ENCODE data around the gene TEKT1.
"Not testable (repeated sequence)": the region's sequence is repeated elsewhere in the genome, so short reads cannot be mapped to it uniquely, and the experiment has no call there.

The TEKT1 gene

GRCh38 chr17:6831661-6832263 lies at the start of gene TEKT1:
TEKT1 (minus strand) TSS chr17:6831729; CDS start chr17:6830376, 1,353 bp downstream.
- no CpG with 5 or more reads among the region's 35 CpGs for WGBS (ENCODE audit: insufficient coverage, insufficient read length)
- no peaks in the 10 kb centered on the region for H3K36me3 ChIP-seq (ENCODE audit: control insufficient read depth, insufficient read depth, low read length)
- H3K9me3 ChIP-seq (ENCODE audit: control insufficient read depth, insufficient read depth, low read length) = no peaks in the 10 kb centered on the region
- peak; percentile 81 for DNase-seq (ENCODE audit: low read depth, low spot score)
- peaks cover 2% of the 10 kb centered on the region; the same call in 1 of the 2 replicates for H3K27me3 ChIP-seq (ENCODE audit: control insufficient read depth, insufficient read depth, low read length)
- H3K4me3 ChIP-seq (ENCODE audit: low read length) = peak within 1 kb of the TSS; percentile 34; the same call in 1 of the 2 replicates
- no peak within 1 kb of the TSS for H3K27ac ChIP-seq (ENCODE audit: low read length)
- no peaks in the 10 kb centered on the region for H3K4me1 ChIP-seq (ENCODE audit: control insufficient read depth, insufficient read depth, low read length)

GRCh38 chr17:6879221-6879975 lies 47.9 kb upstream of the TEKT1 start:
- H3K4me3 ChIP-seq (ENCODE audit: low read length); H3K36me3 ChIP-seq (ENCODE audit: control insufficient read depth, insufficient read depth, low read length); H3K27me3 ChIP-seq (ENCODE audit: control insufficient read depth, insufficient read depth, low read length); DNase-seq (ENCODE audit: low read depth, low spot score); H3K4me1 ChIP-seq (ENCODE audit: control insufficient read depth, insufficient read depth, low read length); H3K27ac ChIP-seq (ENCODE audit: low read length); H3K9me3 ChIP-seq (ENCODE audit: control insufficient read depth, insufficient read depth, low read length): not testable (repeated sequence)
- no CpG with 5 or more reads among the region's 10 CpGs for WGBS (ENCODE audit: insufficient coverage, insufficient read length)

GRCh38 chr17:6875276-6875675 lies 43.7 kb upstream of the TEKT1 start:
- not testable (repeated sequence) for H3K4me1 ChIP-seq (ENCODE audit: control insufficient read depth, insufficient read depth, low read length); H3K36me3 ChIP-seq (ENCODE audit: control insufficient read depth, insufficient read depth, low read length); H3K27me3 ChIP-seq (ENCODE audit: control insufficient read depth, insufficient read depth, low read length); H3K27ac ChIP-seq (ENCODE audit: low read length); H3K9me3 ChIP-seq (ENCODE audit: control insufficient read depth, insufficient read depth, low read length); DNase-seq (ENCODE audit: low read depth, low spot score); H3K4me3 ChIP-seq (ENCODE audit: low read length)
- WGBS (ENCODE audit: insufficient coverage, insufficient read length) = no CpG with 5 or more reads among the region's 4 CpGs

- no peaks in the 10 kb centered on the region for H3K27me3 ChIP-seq (ENCODE audit: control insufficient read depth, insufficient read depth, low read length)
These were observed 41.4 kb upstream of the TEKT1 start for GRCh38 chr17:6872936-6873335.

GRCh38 chr17:6870841-6871240 lies 39.3 kb upstream of the TEKT1 start:
- Histone ChIP-seq H3K9me3 (ENCODE audit: control insufficient read depth, insufficient read depth, low read length) (no peaks in the 10 kb centered on the region), H3K36me3 (ENCODE audit: control insufficient read depth, insufficient read depth, low read length) (no peaks in the 10 kb centered on the region), H3K27me3 (ENCODE audit: control insufficient read depth, insufficient read depth, low read length) (no peaks in the 10 kb centered on the region), H3K27ac (ENCODE audit: low read length) (no peak overlapping the region), H3K4me3 (ENCODE audit: low read length) (no peak overlapping the region), H3K4me1 (ENCODE audit: control insufficient read depth, insufficient read depth, low read length) (no peaks in the 10 kb centered on the region)
- no peak for DNase-seq (ENCODE audit: low read depth, low spot score)
- no CpG with 5 or more reads among the region's 1 CpG for WGBS (ENCODE audit: insufficient coverage, insufficient read length)

More at GRCh38 chr17:6872936-6873335, 41.4 kb upstream of the TEKT1 start:
- H3K27ac ChIP-seq (ENCODE audit: low read length) = no peak overlapping the region
- H3K4me1 ChIP-seq (ENCODE audit: control insufficient read depth, insufficient read depth, low read length) = no peaks in the 10 kb centered on the region
- no peak overlapping the region for H3K4me3 ChIP-seq (ENCODE audit: low read length)
- no CpG with 5 or more reads among the region's 3 CpGs for WGBS (ENCODE audit: insufficient coverage, insufficient read length)
- DNase-seq (ENCODE audit: low read depth, low spot score) = no peak
- H3K9me3 ChIP-seq (ENCODE audit: control insufficient read depth, insufficient read depth, low read length) = no peaks in the 10 kb centered on the region
- no peaks in the 10 kb centered on the region for H3K36me3 ChIP-seq (ENCODE audit: control insufficient read depth, insufficient read depth, low read length)

GRCh38 chr17:6868582-6868981 lies 37.1 kb upstream of the TEKT1 start:
- WGBS (ENCODE audit: insufficient coverage, insufficient read length) = 100% methylated on average over 1 of the region's 2 CpGs

GRCh38 chr17:6867849-6868248 lies 36.3 kb upstream of the TEKT1 start:
- Histone ChIP-seq H3K27ac (ENCODE audit: low read length) (no peak overlapping the region), H3K4me3 (ENCODE audit: low read length) (no peak overlapping the region), H3K27me3 (ENCODE audit: control insufficient read depth, insufficient read depth, low read length) (no peaks in the 10 kb centered on the region), H3K9me3 (ENCODE audit: control insufficient read depth, insufficient read depth, low read length) (no peaks in the 10 kb centered on the region), H3K4me1 (ENCODE audit: control insufficient read depth, insufficient read depth, low read length) (peaks cover 2% of the 10 kb centered on the region; the same call in 1 of the 2 replicates), H3K36me3 (ENCODE audit: control insufficient read depth, insufficient read depth, low read length) (no peaks in the 10 kb centered on the region; the same call in 1 of the 2 replicates)
- WGBS (ENCODE audit: insufficient coverage, insufficient read length) = 100% methylated on average over 1 of the region's 3 CpGs
- no peak for DNase-seq (ENCODE audit: low read depth, low spot score)

More at GRCh38 chr17:6868582-6868981, 37.1 kb upstream of the TEKT1 start:
- Histone ChIP-seq H3K9me3 (ENCODE audit: control insufficient read depth, insufficient read depth, low read length) (no peaks in the 10 kb centered on the region), H3K27me3 (ENCODE audit: control insufficient read depth, insufficient read depth, low read length) (no peaks in the 10 kb centered on the region), H3K36me3 (ENCODE audit: control insufficient read depth, insufficient read depth, low read length) (no peaks in the 10 kb centered on the region), H3K27ac (ENCODE audit: low read length) (no peak overlapping the region), H3K4me1 (ENCODE audit: control insufficient read depth, insufficient read depth, low read length) (no peaks in the 10 kb centered on the region), H3K4me3 (ENCODE audit: low read length) (no peak overlapping the region)
- no peak for DNase-seq (ENCODE audit: low read depth, low spot score)

GRCh38 chr17:6862825-6863224 lies 31.3 kb upstream of the TEKT1 start:
- Histone ChIP-seq H3K36me3 (ENCODE audit: control insufficient read depth, insufficient read depth, low read length) (no peaks in the 10 kb centered on the region; the same call in 1 of the 2 replicates), H3K4me1 (ENCODE audit: control insufficient read depth, insufficient read depth, low read length) (peaks cover 5% of the 10 kb centered on the region; the same call in 1 of the 2 replicates), H3K27ac (ENCODE audit: low read length) (no peak overlapping the region), H3K27me3 (ENCODE audit: control insufficient read depth, insufficient read depth, low read length) (no peaks in the 10 kb centered on the region), H3K9me3 (ENCODE audit: control insufficient read depth, insufficient read depth, low read length) (no peaks in the 10 kb centered on the region), H3K4me3 (ENCODE audit: low read length) (no peak overlapping the region)
- DNase-seq (ENCODE audit: low read depth, low spot score) = no peak
- WGBS (ENCODE audit: insufficient coverage, insufficient read length) = no CpG with 5 or more reads among the region's 4 CpGs

- H3K27me3 ChIP-seq (ENCODE audit: control insufficient read depth, insufficient read depth, low read length) = no peaks in the 10 kb centered on the region
- H3K27ac ChIP-seq (ENCODE audit: low read length) = no peak overlapping the region
- H3K4me3 ChIP-seq (ENCODE audit: low read length) = no peak overlapping the region
- DNase-seq (ENCODE audit: low read depth, low spot score) = no peak
- no peaks in the 10 kb centered on the region for H3K9me3 ChIP-seq (ENCODE audit: control insufficient read depth, insufficient read depth, low read length)
- no peaks in the 10 kb centered on the region; the same call in 1 of the 2 replicates for H3K36me3 ChIP-seq (ENCODE audit: control insufficient read depth, insufficient read depth, low read length)
- no CpG with 5 or more reads among the region's 2 CpGs for WGBS (ENCODE audit: insufficient coverage, insufficient read length)
- peaks cover 5% of the 10 kb centered on the region; the same call in 1 of the 2 replicates for H3K4me1 ChIP-seq (ENCODE audit: control insufficient read depth, insufficient read depth, low read length)
These were observed 30.6 kb upstream of the TEKT1 start for GRCh38 chr17:6862122-6862521.

GRCh38 chr17:6857904-6858303 lies 26.4 kb upstream of the TEKT1 start:
- Histone ChIP-seq H3K27me3 (ENCODE audit: control insufficient read depth, insufficient read depth, low read length) (no peaks in the 10 kb centered on the region), H3K9me3 (ENCODE audit: control insufficient read depth, insufficient read depth, low read length) (no peaks in the 10 kb centered on the region), H3K27ac (ENCODE audit: low read length) (no peak overlapping the region), H3K36me3 (ENCODE audit: control insufficient read depth, insufficient read depth, low read length) (no peaks in the 10 kb centered on the region; the same call in 1 of the 2 replicates), H3K4me3 (ENCODE audit: low read length) (no peak overlapping the region), H3K4me1 (ENCODE audit: control insufficient read depth, insufficient read depth, low read length) (peaks cover 4% of the 10 kb centered on the region; the same call in 1 of the 2 replicates)
- WGBS (ENCODE audit: insufficient coverage, insufficient read length) = 100% methylated on average over 1 of the region's 2 CpGs
- no peak for DNase-seq (ENCODE audit: low read depth, low spot score)
